C1 segment of cervical spinal cord (tissue), 14 donors: Measurements from ENCODE around the gene MTFMT.
"Not testable (repeated sequence)": the region's sequence is repeated elsewhere in the genome, so short reads cannot be mapped to it uniquely, and the experiment has no call there.

Source experiments
- DNase-seq, 14 donors: peaks; one replicate each; lab custom pipeline; 2025; lab: John Stamatoyannopoulos, UW

Gene MTFMT

DNA sequence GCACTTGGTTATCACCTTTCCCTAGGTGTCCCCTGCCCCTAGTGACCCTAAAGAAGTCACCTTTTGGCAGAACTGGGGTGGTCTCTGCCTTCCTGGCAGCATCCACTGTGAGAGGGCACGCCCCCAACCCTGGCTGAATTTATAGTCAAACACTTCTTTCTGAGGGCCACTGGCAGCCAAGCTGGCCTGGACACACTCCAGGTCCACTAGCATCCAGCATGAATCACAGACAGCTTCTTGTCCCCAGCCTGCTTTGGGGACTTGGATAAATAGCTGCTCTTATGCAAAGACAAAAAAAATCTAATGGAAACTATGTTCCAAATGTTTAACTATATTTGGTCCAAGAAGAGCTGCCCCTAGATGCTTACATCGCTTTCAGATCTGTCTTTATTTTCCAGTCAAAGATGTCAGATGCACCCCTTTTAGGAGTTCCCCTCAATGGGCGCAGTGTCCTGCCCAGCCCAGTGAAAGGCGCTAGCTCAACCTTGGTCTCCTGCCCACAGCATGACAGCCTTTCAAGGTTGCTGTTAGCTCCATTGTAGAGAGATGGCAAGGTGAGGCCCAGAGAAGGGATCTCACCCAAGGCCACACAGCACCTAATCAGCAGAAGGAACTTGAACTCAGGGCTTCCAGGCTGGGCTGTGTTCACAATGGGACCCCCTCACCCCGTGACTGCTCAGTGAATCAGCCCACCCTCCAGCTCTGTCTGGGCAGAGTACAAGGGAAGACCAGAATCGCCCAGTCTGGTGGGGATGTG lies 31.4 kb upstream of the MTFMT start:
- peak in 11 of 14 donors; percentile 21 to 77 (median 48) for DNase-seq

DNA sequence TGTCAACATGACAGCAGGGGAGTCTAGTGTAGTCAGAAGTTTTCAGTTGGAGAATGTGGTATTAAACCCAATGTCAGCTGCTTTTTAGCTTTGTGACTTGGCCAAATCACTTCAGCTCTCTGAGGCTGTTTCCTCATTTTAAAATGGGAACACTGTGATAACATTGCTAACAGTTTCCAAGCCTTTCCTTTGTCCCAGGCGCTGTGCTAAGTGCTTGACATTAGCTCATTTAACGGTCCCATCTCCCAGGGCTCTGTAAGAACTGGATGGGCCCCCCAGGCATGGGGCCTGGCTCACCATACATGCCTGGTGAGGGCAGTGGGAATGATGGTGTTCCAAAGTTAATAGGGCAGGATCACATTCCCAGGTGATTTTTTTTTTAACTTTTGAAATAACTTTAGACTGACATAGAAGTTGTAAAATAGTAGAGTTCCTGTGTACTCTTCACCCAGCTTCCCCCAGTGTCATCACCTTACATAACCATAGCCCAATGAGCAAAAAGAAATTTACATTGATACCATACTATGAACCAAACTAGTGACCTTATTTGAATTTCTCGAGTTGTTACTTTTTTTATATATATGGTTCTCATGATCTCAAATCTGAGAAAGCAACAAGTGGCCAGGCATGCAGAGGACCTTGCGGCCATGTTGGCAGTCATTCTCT lies 30.6 kb upstream of the MTFMT start:
- DNase-seq: peak in 1 of 14 donors; percentile 46

DNA sequence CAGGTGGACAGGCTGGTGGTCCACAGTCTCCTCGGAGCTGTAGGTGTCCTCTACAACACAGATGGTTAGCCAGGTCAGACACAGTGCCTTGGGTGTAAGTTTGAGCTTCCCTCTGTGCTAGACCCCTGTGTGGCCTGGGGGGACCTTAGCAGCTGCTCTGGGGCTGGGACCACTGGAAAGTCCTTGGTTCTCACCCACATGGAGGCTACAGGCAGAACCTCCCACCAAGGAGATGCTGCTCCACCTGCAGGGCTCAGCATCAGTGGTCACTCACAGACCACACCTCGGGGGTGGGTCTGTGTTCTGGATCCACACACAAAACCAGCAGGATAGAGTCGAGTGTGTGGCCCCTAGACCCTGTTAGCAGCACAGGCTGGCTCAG lies 29.9 kb upstream of the MTFMT start:
- no peak for DNase-seq

DNA sequence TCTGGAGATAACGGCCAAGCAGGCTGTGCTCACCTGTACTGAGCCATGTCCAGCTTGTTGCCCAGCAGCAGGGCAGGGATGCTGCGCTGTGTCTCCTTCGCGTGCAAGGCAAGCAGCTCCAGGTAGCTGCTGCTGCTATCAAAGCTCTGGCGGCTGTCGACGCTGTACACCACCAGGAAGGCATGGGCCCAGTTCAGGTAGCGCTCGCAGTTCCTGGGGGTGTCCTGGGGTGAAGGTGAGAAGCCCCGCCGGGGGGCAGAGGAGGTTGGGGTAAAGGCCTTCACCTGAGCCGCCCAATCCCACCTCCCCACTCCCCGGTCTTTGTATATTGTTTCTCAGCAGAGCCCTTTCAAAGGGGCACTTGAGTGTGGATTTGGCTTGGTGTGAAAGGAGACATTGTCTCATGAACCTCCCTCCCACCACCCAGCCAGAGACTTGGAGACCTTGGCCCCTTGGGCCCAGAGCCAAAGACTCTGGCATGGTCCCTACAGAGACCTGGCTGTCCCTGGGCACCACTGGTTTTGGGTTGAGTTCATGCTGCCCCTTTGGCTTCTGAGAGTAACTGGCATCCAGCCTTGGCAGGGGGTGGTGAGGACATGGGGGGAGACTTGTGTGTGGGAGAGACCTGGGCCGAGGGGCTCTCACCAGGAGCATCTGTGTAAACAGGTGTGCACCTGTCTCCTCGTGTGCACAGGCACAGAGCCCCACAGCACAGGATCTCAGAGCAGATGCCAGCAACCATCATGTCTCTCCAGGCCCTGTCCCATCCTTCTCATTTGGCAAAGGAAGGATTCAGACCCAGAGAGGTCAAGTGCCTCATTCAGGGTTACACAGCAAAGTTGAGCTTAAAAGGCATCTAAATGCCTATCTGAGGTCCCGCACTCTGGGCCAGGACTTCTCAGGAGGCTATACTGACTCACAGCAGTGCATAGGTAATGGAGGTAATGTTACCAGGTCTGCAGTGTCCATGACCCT lies 29.2 kb upstream of the MTFMT start:
- peak in 6 of 14 donors; percentile 32 to 65 (median 46) for DNase-seq

DNA sequence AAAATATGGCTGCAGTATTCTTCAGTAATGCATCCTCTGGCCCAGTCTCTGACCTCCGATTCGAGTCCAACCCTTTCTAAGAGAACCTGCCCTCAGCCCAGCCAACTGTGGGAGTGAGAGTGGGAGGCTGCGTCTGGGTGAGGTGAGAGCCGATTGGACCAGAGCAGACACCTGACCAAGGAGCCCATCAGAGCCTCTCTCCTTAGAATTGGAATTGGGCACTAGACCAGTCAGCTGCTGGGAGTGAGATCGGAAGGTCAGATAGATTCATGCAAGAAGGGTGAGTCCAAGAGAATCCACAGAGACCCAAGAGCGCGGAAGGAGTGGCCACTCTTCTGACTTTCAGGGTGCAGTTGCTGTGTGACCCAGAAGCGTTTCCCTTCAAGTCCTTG lies 28.1 kb upstream of the MTFMT start:
- DNase-seq: no peak

DNA sequence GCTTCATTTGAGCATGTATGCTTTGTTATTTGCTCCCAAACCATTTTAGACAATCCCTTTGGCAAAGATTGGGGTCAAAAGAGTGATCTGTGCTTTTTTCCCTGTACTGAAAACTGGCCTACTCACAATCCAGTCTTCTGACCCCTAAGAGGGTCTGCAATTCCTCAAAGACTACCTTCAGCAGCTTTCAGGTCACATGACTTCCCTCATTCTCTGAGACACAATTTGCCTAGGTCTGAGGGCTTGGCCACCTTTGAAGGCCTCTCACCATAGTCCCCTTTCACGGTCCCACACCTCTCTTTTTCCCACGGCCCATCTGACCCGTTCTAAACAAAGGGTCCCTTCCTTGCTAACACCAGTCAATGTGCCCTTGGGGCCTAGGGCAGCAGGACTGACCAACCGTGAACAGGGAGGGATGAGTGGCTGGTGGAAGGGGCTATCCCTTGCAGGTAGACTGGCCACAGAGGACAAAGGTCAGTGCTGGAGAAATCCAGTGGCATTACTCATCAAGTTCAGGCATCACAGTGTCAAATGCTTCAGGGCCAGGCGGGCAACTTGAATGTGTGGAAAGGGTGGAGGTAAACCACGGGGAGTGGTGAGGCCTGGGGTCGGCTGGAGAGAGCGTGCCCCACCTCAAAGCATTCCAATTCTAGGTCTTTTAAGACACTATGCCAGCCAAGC lies 27.6 kb upstream of the MTFMT start:
- no peak for DNase-seq

DNA sequence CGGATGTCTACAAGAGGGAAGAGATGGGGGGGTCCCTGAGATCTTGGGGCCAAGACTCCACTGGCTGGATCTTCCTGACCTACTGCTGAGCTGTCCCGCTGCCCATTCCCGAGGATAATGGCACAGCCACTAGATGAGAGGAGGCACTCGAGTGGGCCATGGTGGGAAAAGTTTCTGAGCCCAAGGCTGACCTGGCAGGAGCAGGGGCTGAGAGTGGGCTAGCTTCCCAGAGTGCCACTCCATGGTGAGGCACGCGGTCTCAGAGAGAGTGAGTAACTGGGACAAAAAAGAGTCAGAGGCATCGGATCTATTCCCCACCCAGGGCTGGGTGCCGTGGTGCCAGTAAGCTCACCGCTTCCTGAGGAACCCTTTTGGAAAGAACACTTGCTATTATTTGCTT lies 26.7 kb upstream of the MTFMT start:
- peak in 5 of 14 donors; percentile 18 to 62 (median 37) for DNase-seq

DNA sequence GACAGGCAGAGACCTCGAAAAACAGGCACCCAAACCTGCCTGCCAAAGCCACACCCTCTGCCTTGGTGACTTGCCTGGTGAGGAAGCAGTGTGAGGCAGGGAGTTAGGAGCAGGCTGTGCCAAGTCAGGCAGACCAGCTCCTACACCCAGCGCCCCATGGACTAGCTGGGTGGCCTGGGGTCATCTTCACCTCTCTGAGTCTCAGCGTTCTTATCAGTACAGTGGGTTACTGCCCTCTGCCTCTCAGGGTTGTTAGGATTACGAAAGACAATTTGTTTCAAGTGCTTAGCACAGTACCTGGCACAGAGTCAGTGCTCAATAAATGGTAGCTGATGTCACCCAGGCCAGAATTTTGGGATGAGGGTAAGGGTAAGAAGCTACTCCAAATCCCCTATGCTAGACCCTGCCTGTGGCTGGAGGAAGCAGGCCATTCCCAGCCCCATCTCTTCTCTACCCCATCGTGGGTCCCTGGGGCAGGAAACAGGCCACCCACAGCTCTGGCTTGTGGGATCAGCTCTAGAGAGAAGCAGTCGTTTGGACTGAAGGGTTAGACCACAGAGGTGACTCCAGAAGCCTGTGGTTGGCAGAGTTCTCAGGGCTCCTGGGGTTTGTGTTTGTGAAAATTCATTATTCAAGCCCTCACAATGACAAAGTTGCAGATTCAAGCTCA lies 25.9 kb upstream of the MTFMT start:
- DNase-seq: no peak

DNA sequence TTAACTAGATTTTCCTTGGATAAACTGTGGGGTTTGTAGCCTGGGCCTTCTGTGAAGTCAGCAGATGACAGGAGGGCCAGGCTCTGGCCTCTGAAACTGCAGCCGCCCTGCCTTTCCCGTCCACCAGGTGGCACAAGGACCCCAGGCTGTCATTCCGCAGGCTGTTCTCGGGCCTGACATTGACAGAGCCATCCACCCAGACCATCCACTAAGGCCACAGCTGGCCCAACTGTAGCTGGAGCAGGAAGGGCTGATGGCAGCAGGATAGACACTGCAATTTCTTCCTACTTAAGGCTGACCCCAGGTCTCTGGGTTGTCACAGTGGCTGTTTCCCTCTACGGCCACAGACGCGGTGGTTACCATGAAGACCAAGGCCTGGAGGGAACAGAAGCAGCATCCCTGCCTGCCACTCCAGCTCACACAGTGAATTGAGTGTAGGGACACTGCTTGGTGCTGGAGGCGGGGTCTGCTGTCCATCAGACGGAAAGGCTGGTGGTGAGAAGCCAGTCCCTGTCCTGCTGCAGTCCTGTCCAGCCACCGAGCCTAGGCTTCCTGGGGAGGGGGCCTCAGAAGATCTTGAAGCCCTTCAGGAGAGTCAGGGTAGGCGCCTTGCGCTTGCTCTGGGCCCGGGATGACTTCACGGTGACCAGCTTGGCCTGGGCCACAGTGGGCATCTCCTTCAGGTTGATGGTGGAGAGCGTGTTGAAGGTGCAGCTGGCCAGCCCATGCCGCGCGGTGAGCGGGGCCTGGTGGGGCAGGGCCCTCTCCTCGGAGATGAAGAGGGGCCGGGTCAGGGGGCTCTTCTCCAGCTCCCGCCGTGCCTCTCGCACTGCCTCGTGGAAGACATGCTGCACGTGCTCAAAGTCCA lies 25.1 kb upstream of the MTFMT start:
- DNase-seq: peak in 13 of 14 donors; percentile 31 to 75 (median 58)

DNA sequence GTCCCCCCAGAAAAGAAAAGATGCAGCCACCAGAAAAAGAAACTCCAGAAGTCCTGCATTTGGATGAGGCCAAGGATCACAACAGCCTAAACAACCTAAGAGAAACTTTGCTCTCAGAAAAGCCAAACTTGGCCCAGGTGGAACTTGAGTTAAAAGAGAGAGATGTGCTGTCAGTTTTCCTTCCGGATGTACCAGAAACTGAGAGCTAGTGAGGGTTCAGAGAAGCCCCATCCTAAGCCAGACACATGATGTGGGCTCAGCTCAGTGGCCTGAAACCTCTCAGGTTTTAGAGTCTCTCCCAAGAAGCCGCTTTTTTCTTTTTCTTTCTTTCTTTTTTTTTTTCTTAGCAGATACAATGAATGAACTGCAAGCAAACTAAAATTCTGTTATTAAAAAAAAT lies 23.5 kb upstream of the MTFMT start:
- DNase-seq: no peak

DNA sequence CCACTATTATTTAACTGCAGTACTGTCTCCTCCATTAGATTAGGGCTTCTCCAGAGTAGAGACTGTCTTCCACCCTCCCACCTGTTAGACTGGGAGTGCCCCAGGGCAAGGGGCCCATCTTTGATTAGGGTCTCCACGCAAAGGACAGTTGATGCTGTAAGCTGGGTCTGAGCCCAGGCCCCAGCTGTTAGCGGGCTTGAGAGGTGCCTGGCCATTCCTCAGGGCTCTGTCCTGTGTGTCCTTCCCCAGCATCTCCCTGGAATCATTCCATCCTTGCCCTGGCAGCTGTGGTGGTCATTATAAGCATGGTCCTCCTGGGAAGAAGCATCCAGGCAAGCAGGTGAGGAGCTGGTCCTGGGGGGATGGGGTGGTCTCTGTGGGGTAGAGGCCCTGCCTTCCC lies 21.8 kb upstream of the MTFMT start:
- no peak for DNase-seq

DNA sequence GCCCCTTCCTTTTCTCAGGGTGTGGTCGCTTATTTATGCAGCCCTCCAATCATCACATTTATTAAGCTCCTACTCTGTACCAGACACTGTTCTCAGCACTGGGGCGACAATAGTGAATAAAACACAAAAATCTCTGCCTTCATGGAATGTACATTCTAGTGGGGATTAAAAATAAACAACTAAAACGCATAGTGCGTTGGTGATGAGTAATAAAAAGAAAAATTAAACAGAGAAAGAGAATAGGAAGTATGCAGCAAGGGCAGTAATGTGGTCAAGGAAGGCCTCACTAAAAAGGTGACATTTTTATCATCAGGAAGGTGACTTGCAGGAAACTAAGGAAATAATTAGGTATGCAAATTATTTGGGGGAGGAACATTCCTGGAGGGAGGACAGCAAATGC lies 20.8 kb upstream of the MTFMT start:
- no peak for DNase-seq

DNA sequence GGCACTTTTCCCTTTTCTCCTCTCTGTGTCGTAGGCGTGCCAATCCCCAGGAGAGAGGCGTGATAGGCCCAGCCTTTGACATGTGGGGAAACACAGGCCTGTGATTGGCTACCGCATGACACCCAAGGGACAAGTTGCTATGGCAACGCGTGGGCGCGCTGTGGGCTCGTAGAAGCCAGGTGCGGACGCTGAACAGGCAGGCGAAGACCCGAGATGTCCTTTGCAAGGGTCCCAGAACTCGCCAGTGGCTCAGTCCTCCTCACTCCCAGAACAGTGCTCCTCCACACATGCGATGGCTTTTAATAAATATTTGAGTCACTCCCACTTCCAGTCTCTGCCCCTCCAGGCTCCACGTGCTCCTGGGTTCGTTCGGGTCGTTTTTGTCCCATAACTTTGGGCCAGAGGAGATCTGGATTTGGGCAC lies 20.0 kb upstream of the MTFMT start:
- DNase-seq: peak in 12 of 14 donors; percentile 37 to 85 (median 76)

DNA sequence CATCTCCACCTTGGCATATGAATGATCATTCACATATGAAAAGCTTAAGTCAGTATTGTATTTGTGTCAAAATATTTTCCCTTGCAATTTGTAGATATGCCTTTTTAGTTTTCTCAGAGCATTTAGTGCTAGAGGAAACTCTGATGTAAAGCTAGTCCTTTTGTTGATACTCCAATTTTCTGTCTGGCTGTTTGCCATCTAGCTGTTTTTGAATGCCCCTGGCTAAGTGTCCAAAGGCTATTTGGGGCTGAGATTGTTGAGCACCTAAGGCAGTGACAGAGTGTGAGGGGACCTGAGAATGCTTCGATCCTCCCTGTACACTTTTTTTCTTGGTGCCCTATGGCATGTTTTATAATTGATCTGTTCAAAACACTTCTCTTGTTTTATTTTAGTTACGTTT lies 18.8 kb upstream of the MTFMT start:
- DNase-seq: no peak

DNA sequence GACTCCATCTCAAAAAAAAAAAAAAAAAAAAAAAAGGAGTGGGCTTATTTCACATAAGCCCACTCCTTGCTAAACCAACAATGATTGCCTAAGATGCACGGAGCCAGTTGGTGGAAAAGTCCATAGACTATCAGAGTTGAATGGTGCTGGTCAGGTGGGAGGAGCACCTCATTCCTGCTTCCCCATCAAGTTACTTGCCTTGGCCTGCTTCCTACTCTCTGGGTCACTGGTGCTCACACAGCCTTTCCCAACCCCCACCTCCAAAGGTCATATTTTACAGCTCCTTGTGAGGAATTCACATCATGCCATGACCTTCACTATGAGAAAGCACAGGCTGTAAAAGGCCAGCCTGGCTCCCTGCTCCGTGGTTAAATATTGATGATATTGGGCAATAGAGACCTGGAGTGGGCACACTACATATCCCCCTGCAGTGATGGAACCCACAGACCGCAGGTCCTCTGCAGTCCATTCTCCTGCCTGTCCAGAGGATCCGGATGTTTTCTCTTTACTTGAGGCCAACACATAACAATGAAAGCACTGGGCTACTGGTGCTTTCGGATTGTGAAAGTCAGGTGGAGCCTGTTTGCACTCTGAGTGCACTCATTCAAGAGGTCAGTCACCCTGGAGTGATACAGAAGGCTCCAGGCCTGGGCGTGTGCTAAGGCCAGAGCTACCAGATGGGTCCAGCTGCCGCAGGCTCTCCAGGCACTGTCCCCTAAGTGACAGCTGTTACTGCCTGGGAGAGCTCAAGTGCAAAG lies 15.5 kb upstream of the MTFMT start, which contains the start of gene SLC51B:
TSS of gene SLC51B (plus strand) at position 664 of the 758 bp plus-strand sequence. CDS start 4,618 bp downstream, outside the sequence.
- no peak for DNase-seq

DNA sequence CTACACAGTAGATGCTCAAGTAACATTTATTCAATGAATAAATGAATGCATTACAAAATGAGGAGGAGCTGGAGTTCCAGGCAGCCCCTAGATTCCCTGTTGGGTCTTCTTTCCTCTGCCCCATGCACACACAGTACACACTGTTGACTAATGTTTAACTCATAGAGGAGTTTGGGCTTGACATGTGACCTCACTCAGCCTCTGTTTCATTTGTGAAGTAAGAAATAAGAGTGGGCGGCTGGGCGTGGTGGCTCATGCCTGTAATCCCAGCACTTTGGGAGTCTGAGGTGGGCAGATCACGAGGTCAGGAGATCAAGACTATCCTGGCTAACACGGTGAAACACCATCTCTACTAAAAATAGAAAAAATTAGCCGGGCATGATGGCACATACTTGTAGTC lies 14.8 kb upstream of the MTFMT start:
- DNase-seq: not testable (repeated sequence)

DNA sequence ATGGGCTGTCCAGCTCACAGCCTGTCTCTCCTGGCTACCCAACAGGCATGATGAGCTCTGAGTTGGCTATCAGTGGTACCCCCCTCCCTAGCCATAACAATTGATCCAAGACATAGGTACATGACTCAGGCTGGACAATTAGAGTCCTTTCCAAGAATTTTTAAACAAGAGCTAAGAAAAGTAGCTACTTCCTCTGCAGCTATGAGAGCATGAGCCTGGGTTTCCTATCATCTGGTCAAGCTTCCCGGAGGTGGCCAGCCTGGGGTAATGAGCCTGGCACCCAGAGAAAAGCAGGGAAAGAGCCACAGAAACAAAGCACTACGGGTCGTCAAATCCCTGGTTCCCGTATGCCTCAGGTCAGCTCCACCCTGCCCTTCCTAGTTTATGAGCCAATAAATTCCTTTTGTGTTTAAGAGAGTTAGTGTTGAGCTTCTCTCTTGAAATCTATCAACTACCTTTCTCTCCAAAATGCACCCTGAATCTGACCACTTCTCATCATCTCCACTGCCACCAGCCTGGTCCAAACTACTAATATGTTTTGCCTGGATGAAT lies 13.4 kb upstream of the MTFMT start:
- DNase-seq: no peak

DNA sequence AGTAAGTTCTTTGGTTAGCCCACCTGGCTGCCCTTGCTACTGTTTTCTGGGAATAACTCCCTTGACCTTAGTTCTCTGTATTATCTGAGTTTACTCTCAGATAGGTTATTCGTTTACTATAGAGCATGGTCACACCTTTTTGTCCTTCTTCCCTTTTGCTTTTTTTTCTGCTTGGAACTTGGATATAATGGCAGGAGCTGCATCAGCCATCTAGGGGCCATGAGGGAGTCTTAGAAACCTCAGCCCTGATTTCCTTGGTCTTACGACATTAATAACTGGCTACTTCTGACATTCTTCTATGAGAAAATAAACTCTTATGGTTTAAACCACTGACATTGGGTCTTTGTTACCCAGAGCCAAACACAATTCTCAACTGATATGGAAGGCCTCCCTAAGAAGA lies 12.3 kb upstream of the MTFMT start:
- DNase-seq: no peak

DNA sequence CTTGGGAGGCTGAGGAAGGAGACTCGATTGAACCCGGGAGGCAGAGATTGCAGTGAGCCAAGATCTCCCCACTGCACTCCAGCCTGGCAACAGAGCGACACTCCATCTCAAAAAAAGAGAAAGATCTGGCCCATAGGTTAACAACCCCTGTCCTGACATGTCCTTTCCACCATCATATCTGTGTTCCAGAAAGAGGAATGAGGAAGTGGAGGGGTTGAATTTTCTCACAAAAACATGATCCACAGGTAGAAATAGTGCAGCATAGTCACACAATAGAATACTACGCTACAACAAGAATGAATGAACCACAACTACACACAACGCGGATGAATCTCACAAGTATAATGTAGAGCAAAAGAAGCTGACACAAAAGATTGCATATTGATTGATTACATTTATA lies 11.0 kb upstream of the MTFMT start:
- no peak for DNase-seq
